HG03575 (cell line): ENCODE results near the gene SYNE2.

Source experiments
- ATAC-seq: cut with Tn5 transposase; IDR thresholded peaks from one replicate; pipeline ENCODE4 v1.9.1; 2021; ENCODE audit not compliant: unreplicated experiment, insufficient number of reproducible peaks, low FRiP score; ENCODE audit errors: extremely low read depth

Gene SYNE2

GRCh38 chr14:64049616-64050381, 197.0 kb downstream of the SYNE2 start:
- no peak for ATAC-seq

GRCh38 chr14:64053694-64054669, 201.2 kb downstream of the SYNE2 start:
- no peak for ATAC-seq

DNA sequence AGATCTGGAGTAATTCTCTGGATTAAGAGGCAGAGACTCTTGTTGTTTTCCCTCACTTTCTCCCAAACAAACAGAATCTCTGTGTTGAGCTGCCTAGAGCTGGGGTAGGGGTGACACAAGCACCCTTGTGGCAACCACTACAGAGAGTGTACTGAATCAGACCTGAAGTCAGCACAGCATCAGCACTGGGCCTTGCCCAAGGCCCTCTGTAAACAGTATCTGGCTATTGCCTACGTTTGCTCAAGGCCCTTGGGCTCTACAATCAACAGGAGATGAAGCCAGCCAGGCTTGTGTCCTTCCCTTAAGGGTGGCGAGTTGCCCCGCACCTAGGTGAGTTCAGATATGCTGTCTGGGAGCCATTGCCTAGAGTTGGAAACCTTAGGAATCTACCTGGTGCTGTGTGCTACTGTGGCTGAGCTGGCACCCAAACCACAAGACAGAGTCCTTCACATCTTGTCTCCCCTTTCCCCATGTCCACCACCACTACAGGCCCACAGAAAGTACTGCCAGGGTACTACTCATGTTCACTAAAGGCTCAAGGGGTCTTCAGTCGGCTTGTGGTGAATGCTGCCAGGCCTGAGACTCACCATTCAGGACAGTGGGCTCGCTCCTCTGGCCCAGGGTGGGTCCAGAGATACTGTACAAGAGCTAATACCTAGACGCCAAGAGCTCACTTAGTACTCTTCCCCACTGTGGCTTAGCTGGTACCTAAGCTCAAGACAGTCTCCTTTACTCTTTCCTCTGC, 206.8 kb downstream of the SYNE2 start:
- ATAC-seq: no peak

GRCh38 chr14:64060199-64060545, 207.4 kb downstream of the SYNE2 start:
- ATAC-seq: no peak

DNA sequence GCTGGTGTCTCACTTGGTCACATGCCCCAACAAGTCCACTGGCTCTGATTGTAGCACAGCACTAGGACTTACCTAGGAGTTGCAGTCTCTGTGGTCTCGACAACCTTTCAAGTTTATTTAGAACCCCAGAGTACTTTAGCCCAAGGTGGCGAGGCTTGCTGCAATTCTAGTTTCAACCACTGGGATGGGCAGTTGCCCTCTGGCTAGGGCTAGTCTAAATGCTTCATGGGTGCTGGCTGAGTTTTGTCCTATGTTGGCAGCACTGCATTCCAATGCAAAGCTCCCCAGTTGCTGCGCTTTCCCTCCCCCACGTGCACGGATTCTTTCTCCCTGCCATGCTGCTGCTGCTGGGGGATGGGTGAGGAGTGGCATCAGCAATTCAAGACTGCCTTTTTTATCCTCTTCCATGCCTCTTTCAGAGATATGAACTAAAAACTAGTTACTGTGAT, 207.9 kb downstream of the SYNE2 start:
- ATAC-seq: no peak

DNA sequence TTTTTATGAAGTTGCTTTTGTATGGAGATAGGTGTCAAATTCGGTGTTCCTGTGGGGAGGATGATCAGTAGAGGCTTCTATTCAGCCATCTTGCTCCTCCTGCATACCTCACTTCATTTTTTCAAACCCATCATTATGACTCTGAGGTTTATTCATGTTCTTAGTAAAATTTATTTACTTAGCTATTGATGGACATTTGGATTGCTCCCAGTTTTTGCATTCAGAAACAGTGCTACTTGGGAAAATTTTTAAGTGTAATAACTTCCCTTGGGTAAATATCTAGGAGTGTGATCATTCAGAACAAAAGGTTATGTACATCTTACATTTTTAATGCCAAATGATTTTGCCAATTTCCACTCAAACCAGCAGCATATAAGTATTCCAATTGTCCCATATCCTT, 208.3 kb downstream of the SYNE2 start:
- ATAC-seq: no peak

GRCh38 chr14:64061706-64062105, 208.9 kb downstream of the SYNE2 start:
- ATAC-seq: no peak

DNA sequence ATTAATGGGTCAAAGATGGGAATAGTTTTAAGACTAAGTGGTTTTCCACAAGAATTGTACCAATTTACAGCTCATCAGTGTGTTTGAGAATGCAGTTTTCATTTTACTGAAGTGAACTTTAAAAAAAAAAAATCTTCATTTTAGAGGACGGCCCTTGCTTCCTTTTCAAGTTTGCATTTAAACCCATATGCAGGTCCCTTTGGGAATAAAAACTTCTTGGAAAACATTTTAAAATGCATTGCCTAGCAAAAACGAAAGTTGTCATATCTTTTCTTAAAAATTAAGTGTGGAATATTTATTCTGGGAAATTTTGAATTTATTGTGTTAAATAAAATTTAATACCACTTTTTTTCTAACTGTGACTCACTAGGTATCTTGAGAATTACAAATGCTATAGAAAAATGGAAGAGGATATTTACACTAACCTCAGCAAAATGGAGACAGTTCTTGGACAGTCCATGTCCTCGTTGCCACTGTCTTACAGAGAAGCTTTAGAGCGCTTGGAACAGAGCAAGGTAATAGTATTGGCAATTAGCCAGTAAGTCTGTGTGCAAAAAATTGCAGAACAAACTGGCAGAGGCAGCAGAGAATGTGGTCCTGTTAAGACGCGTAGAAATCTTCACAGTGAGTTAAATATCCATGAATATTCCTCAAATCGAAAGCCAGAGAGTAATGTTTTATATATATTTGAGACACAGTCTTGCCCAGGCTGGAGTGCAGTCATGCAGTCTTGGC, 209.7 kb downstream of the SYNE2 start:
- no peak for ATAC-seq

DNA sequence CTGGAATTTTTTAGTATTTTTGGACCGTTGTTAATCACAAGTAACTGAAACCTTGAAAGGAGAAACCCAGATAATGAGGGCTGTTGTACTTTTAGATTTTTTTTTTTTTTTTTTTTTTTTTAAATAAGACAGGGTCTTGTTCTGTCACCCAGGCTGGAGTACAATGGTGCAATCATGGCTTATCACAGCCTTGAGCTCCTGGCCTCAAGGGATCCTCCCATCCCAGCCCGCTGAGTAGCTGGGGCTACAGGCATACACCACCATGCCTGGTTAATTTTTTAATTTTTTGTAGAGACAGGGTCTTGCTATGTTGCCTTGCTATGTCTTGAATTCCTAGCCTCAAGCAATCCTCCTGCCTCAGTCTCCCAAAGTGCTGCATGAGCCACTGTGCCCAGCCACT, 211.6 kb downstream of the SYNE2 start:
- ATAC-seq: no peak

GRCh38 chr14:64069634-64070359, 217.0 kb downstream of the SYNE2 start:
- no peak for ATAC-seq

- ATAC-seq: no peak
Observed at GRCh38 chr14:64074961-64075612, 222.3 kb downstream of the SYNE2 start.

DNA sequence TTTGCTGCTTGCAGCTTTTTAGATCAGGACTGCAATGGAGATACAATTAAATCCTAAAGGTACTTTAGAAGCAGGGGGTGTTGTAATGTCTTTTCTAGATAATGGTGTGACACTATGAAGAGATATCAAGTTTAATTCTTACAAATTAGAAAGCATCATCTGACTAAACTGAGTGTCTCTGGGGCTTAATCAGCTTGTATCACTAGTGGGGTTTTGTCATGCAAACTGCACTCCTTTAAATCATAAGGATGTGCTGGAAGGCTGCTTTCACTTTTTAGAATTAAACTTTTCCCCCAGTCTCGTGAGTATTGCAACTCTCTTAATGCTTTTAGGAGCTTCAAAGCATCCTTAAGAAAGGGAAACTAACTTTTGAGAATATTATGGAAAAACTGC, 222.8 kb downstream of the SYNE2 start:
- ATAC-seq: no peak

- no peak for ATAC-seq
Observed at GRCh38 chr14:64080452-64080851, 227.6 kb downstream of the SYNE2 start.

DNA sequence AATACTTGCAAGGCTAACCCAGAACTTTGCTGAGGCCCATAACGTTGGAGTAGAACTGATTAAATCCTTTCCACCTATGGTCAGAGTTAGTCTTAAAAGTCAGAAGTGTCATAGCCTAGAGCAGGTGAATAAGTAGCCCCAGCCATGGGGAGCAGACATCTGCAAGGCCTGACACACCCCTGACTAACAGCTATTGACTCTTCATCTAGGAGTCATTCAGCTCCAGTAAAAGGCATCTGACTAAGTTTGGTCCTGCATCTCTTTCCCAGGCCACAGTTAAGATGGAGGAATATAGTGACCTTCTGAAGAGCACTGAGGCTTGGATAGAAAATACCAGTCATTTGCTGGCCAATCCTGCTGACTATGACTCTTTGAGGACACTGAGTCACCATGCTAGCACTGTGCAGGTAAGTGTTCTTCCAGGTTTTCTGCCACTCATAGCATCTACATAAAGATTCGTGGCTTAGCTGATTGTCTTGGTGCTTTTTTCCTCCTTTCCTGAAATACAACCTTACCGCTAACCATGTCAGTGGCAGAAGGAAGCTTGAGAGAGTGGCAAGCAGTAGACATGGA, 228.5 kb downstream of the SYNE2 start:
- no peak for ATAC-seq

- ATAC-seq: no peak
Observed at GRCh38 chr14:64082837-64083236, 230.0 kb downstream of the SYNE2 start.

- ATAC-seq: no peak
Observed at GRCh38 chr14:64088647-64088964, 235.8 kb downstream of the SYNE2 start.

GRCh38 chr14:64089920-64090319, 237.1 kb downstream of the SYNE2 start:
- ATAC-seq: no peak

GRCh38 chr14:64091217-64091616, 238.4 kb downstream of the SYNE2 start:
- no peak for ATAC-seq
